Stimulated activated CD4-positive, alpha-beta T cell treated with anti-CD3 and anti-CD28 coated beads, Interleukin-1b, Interleukin-23, amount 100 ng/mL, for 24 hours (primary cell): ENCODE results near the gene SUN1.

ENCODE experiments used
- DNase-seq, 4 experiments: peaks; one replicate each; pipeline ENCODE4 v3.0.0-alpha.2; 2020; ENCODE audit warnings: low read depth in 4 of 4, low spot score in 1 of 4

Gene SUN1

DNA sequence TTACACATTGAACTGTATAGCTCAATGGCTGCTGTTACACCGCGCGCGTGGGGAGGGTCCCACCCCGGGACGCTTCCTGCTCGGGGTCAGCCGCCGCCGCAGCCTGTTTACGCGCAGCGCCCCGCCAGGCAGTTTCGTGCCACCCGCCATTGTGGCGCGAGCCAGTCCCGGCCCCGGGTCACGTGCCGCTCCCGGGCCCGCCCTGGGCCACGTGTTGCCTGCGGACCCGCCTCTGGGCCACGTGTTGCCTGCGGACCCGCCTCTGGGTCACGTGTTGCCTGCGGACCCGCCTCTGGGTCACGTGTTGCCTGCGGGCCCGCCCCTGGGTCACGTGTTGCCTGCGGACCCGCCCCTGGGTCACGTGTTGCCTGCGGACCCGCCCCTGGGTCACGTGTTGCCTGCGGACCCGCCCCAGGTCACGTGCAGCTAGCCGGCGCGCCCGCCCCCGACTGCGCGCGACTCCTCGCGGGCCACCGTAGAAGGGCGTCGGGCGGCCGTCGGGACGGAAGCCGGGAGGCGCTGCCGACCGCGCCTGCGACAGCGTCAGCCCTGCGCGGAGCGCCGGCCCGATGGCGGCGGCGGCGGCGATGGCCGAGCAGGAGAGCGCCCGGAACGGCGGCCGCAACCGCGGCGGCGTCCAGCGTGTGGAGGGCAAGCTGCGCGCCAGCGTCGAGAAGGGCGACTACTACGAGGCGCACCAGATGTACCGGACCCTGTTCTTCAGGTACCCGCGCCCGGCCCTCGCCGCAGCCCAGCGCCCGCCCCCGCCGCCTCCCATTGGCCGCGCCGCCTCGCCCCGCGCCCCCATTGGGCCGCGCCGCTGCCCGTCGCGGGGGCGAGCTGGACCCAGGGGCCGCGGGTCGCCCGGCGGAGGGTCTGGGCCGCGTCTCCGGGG is 44.0 kb downstream of the SUN1 start, which contains the start of gene GET4:
Gene GET4 (plus strand): TSS at position 478 of the 895 bp plus-strand sequence. CDS start 92 bp downstream, at position 570.
- peak; percentile 79 to 93 (median 92) for DNase-seq

DNA sequence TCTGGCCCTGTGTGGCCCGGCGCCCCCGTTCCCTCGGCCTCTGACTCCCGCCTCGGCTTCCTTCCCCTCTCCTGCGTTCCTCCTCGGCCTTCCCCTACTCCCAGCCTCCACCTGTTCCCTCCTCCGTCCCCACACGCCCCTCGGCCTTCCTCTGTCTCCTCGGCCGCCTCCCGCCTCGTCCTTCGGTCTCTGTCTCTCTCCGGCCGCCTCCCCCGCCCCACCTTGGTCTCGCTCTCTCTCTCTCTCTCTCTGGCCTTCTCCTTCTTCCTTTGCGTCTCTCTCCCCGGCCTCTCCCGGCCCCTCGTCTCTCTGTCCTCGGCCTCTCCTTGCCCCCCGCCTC is 44.7 kb downstream of the SUN1 start:
- no peak for DNase-seq

DNA sequence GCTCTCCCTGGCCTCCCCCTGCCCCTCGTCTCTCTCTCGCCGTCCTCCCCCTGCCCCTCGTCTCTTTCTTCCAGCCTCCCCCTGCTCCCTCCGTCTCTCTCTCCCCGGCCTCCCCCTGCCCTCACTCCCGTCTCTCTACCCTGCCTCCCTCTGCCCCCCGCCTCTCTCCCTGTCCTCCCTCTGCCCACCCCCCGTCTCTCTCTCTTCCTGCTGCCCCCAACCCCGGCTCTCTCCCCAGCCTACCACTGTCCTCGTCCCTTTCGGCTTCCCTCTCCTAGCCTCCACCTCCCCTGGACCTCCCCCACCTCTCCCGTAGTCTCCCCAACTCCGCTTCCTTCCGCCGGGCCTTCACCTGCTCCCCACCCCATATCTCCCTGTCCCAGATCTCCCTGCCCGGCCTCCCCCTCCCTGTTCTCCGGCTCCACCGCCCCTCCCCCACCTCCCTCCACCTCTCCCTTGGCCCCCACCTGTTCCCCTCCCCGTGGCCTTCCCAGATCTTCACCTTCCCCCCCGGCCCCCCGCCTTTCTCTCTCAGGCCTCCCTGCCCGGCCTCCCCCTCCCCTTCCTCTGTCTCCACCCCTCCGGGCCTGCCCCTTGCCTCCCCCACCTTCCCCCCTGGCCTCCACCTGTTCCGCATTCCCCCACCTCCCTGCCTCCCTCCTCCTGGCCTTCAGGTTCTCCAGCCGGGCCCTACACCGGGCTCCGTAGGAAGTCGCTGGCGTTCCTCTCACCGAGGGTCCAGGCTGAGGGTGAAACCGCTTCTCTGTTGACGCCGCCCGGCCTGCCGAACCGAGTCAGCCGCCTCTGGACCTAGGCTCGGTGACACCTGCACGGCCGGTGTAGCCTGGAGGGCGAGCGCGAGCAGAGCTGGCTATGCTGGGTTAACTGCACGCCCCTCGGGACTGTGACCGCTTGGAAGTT is 45.3 kb downstream of the SUN1 start:
- DNase-seq: no peak

DNA sequence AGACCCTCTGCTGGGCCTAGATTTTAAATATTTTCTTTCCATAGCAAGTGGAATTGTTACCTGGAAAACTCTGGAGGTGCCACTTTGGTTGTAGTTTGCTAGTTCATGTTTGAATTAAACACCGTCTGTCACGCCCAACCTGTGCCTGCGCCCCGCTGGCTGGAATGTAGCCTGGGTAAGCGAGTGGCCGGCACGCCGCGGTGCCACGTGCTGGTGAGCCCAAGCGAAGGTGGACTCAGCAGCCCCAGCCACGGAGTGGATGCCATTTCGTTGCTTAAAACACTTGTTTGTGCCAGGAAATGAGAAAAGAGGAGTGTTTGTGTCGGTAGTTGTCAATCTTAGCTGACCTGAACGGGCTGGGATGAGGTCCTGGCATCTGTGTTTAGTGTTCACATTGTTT is 46.8 kb downstream of the SUN1 start:
- DNase-seq: no peak

DNA sequence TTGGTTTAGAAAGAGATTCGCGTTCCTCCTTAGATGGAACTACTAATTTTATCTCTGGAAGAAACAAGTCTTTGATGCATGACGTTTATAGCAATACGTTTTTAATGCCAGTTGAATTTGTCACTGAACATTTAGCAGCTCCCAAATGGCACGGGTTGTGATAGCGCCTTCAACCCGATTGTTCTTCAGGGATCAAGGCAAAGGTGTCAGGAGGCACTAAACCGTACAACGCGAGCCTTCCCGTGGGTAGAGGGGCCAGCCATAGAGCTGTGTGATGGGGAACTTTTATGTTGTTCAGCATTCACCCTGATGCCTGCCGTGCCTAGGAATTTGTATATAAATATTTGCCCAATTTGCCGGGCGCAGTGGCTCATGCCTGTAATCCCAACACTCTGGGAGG is 47.4 kb downstream of the SUN1 start:
- no peak for DNase-seq

DNA sequence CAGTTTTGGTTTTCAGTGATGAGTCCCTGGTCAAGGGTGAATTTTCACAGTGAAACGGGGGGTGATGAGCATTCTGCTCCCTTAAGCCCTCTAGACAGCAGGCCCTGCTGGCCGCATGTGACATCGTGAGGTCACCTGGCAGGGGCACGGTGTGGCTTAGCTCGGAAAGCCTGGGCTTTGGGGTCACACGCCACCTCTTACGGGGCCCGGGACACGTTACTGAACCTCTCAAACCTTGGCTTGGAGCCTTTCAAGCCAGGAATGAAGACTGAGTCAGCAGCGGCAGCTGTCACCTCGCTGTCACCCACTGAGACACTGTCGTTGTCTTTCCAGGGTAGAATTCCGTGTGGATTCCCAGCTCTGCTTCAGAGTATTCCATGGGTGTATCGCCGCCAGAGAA is 48.2 kb downstream of the SUN1 start:
- no peak for DNase-seq

DNA sequence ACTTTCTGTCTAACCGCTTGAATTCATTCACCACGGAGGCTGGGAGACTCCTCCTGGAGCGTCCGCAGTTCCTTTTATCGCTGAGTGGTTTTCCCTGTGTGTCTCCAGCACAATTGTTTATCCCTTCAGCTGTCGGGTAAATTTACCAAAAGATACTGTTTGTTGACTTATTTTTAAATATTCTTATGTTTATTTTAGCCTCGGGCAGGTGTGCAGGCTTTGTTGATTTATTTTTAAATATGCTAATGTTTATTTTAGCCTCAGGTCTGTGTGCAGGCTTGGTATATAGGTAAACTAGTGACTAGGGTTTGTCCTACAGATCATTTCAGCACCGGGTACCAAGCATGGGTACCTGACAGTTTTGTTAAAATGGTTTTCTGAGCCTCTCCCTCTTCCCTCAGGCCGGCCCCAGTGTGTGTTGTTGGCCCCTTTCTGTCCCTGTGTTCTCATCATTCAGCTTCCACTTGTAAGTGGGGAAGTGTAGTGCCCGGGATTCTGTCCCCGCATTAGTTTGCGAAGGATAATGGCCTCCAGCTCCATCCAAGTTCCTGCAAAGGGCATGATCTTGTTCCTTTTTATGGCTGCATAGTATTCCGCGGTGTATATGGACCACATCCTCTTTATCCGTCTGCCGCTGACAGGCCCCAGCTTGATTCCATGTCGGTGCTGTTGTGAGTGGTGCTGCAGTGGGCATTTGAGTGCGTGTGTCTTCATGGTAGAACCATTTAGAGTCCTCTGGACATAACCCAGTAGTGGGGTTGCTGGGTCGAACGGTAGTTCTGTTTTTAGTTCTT is 49.4 kb downstream of the SUN1 start:
- no peak for DNase-seq

DNA sequence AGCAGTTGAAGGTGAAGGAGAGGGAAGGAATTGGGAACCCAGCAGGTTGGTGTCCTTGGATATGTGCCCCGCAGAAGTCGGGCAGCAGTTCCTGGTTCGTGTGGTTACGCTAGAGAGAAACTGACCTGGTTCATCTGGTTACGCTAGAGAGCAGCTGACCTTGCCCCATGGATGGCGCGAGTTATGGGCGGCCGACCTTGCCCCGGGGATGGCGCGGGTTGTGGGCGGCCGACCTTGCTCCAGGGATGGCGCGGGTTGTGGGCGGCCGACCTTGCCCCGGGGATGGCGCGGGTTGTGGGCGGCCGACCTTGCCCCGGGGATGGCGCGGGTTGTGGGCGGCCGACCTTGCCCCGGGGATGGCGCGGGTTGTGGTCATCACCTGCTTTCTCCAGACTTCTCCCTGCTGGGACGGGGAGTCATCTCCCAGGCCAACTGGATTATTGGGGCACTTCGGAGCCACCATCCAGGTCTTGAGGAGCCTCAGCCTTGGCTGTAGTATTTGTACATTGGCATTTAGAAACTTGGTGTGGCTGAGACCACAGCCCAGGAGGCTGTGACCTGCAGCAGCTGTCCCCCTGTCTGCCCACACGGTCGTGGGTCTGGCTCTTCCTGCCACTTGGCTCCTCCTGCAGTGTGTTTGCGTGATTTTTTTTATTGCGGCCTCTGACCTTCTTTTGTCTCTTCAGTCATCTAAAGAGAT is 50.2 kb downstream of the SUN1 start:
- DNase-seq: no peak

DNA sequence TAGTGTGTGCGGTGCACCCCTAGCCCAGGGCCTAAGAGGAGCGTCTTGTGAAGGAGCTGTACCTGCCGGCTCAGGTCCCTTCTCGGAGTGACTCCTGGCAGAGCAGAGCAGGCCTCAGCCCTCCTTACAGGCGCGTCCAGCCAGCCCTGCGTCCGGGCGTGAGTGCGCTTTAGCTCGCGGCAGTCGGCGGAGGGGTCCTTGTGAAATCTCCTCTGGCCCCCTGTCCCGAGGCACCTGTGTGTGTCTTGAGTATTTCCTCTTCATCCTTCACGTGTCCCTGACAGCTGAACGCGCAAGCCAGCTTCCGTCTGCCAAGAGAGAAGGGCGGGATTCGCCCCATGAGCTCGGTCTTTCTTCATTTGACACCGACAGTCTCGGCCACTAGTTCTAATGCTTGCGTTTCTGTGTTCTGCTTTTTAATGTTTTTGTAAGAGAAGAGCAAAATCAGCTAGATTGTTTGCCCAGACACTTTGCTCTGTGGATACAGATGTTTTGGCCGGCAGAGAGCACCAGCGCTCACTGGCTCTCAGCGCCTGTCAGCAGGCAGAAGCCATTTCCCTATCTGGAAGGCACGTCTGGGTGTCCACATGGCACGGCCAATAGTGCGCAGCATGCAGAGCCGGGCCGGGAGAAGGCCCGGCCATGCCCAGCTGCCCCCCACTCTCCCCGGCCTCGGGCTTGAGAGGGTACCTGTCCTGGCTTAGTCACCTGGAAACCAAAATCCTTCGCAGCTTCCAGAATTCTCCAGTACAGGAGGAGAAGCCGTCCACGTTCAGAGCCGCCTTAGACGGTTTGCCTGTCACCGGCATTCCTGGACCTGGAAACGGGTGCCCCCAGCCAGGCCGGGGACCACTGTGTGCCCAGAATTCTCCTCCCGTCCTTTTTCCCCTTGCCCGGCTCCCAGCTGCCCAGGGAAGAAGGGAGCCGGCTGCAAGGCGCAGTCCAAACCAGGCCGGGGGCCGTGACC is 51.1 kb downstream of the SUN1 start:
- DNase-seq: no peak

DNA sequence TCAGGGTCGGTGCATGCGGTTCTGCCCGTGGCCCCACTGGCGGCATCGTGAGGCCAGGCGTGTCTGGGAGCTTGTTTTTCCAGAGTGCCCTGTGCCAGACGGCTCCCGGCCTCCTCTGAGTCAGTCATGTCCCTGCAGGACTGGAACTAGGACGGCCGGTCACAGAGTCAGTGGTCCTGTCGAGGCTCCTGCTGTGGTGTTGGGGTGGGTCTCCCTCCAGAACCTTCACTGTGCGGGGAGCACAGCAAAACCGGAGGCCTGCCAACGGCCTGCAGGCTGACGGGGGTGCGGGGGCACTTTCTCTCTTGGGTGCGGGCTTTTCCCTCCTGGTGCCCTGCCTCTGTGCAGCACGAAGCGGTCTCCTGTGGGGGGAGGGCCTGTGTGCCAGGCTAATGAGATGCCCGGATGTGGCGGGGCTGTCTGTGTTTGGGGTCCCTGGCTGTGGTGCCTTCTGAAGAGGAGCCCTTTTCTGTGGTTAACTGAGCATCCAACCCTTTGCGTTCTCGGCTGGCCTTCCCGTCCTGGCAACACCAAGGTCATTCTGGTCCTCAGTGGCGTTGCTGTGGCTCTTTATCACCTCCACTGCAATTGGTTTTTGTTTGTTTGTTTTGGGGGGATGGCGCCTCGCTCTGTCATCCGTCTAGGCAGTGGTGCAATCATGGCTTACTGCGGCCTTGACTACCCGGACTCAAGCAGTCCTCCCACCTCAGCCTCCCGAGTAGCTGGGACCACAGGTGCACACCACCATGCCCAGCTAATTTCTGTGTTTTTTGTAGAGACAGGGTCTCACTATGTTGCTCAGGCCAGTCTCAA is 52.1 kb downstream of the SUN1 start:
- DNase-seq: no peak

DNA sequence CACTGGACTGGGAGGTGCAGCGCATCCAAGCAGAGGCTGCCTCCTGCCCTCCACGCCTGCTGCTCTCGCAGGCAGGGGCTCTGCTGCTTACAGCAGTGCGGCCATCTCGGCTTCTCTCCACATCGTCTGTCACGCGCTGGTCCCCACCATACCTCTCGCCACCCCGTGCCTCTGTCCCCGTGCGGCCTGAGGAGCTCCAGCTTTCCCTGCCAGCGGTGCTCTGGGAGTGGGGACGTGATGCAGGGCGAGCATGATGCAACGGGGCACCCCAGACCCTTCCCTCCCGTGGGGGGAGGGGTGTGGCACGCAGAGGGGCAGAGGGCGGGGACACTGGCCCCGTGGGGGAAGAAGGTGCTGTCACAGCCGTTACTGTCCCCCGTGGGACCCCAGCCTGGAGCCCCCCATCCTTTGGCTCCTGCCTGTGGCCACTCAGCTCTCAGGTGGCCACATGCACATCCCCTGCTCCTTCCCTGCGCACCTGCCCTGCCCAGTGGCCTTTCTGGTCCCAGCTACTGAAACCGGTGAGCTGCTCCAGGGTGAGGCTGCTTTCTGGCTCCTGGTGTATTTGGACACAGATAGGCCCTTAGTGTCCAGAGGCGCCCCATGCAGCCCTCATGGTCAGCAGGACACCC is 53.1 kb downstream of the SUN1 start:
- no peak for DNase-seq

DNA sequence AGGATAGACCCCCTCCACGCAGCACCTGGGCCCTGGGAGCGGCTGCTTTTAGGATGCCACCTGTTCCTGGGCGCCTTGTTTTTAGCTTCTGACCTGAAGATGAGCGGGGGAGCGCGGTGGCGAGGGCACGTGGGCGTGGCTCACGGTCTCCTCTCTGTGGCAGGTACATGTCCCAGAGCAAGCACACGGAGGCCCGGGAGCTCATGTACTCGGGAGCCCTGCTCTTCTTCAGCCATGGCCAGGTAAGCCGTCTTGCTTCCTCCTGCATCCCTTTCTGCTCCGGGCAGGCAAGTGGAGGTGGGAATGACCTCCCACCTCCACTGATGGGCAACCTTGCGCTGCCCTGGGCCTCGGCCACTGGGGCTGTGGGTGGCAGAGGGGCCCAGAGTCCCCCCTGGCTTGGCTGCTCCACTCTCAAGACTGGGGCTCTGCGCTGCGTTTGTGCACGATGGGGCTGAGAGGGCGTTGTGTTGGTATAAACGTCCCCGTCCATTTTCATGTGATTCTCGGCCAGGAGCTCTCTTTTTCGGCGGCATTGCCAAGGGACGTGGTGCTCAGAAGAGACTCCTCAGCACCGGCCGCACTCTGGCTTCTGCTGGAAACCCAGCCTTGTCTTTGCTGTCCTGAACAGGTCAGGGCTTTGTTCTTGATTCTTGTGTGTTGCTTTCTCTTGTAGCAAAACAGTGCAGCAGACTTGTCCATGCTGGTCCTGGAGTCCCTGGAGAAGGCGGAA is 53.8 kb downstream of the SUN1 start:
- no peak for DNase-seq

DNA sequence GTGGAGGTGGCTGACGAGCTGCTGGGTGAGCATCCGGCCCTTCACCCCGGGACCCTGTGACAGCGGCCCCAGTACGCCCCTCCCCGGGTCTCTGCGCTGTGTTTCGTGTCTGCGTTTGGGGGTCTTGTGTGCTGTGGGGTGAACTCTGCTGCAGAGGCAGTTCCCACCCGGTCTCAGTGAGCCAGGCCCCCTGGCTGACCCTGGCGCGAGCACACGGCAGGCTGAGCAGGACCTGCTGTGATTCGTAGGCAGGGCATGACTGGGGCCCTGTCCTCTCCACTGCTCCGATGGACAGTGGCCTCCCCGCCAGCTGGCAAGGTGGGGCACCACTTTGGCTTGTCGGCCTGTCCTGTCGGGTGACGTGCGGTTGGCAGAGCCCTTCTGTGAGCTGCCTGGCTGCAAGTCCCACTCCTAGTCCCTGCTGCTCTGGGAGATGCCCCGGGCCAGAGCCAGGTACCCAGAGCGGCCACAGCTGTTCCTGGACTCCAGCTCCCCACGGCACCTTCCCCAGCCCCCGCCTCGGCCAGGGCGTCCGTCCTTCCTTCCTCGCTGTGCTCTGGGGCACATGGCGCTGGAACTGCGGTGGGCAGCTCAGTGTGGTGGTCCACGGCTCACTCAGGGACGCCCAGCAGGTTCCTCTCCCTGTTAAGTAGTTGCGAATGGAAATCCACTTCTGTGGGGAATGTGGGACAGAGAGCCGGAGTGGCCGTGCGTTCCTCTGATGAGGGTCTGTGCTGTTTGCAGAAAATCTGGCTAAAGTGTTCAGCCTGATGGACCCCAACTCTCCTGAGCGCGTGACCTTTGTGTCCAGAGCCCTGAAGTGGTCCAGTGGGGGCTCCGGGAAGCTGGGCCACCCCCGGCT is 54.6 kb downstream of the SUN1 start:
- DNase-seq: no peak

DNA sequence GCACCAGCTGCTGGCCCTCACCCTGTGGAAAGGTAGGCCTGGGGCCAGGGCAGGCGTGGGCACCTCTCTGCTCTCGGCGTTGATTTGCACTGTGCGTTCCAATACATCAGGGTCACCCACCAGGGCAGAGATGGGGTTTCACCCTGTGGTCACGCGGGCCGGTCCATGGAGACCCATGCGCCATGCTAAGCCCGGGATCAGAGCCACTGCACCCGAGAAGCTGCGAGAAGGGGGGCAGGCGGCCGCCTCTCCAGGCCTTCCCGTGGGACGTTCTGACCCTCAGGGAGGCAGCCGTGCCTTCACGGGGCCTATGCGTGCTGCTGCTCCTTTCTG is 55.2 kb downstream of the SUN1 start:
- DNase-seq: no peak

DNA sequence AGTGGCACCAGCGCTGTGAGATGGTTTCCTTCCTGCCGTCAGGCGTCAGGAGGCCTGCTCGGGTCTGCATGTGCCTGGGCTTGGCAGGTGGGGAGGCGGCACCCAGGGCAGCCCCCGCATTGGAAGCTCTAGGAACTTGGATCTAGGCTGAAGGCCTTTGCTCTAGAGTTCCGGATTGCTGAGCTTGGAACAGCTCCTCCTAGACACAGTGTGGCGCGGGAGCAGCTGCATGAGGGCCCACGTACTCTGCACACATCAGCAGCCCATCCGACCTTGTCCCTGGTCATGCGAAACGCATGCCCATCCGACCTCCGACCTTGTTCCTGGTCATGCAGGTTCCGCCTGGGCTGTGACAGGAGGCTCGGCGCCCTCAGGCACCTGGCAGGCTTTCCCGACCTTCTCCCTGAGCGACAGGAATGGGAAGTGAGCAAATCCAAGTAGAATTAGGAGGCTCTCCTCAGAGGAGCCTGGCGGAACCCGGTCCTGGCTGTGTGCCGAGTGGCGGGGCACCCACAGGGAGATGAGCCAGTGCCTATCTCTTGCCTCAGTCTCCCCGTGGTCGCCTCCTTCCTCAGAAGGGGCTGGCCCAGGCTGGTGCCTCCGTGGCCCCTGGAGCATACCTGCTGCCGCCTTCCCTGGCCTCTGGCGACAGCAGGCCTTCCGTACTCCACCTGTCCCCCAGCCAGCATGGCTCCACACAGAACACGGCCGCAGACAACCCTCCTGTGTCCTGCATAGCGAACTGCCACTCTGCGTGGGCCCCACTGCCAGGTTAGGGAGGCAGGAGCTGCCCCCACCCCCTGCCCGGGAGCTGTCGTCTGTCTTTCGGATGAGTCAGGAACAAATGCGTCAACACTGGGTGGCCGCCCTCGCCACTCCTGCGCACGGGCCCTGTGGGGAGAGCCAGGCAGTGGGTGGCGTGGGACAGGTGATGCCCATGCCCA is 56.1 kb downstream of the SUN1 start:
- no peak for DNase-seq

DNA sequence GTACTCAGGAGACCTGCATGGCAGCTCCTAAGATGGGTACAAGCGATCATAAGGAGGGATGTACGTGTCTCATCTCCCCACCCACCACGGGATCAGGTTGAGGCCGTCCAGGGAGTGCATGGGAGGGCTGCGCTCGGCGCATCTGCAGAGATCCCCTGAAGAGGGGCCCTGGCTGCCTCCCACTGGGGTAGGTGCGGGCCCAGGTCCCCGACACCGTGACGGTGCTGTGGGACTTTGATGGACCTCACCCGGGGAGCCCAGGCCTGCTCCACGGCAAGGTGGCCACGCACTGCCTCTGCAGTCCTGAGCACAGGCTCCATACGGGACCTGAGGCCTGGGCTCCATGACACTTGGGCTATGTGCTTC is 56.7 kb downstream of the SUN1 start:
- DNase-seq: no peak
